SKM-1 (cell line): ENCODE results near the gene VSIG8.
"Not testable (repeated sequence)": the region's sequence is repeated elsewhere in the genome, so short reads cannot be mapped to it uniquely, and the experiment has no call there.

Source experiments
- DNase-seq: peaks from one replicate; lab custom pipeline; 2025; ENCODE audit not compliant: unreplicated experiment; lab: John Stamatoyannopoulos, UW

Gene VSIG8, protein sequence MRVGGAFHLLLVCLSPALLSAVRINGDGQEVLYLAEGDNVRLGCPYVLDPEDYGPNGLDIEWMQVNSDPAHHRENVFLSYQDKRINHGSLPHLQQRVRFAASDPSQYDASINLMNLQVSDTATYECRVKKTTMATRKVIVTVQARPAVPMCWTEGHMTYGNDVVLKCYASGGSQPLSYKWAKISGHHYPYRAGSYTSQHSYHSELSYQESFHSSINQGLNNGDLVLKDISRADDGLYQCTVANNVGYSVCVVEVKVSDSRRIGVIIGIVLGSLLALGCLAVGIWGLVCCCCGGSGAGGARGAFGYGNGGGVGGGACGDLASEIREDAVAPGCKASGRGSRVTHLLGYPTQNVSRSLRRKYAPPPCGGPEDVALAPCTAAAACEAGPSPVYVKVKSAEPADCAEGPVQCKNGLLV

DNA sequence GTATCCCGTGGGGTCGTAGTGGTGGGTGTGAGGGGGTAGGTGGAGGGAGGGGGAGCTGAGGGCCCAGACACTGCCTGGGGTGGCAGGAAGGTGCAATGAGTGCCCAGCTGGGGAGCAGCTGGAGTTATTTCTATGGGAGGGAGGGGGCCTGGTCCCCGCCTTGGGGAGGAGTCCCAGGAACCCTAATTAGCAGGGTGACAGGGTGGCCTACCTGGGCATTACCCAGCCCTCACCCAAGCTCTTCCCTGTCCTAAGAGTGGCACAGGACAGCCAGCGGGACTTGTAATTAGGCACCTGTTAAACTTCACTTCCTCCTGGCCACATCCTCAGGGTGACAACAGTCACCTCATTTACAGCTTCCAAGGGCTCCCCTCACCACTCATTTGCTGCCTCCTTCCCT lies at the start of gene VSIG8:
Gene VSIG8, minus strand, starts transcription at position 101 of the 400 bp plus-strand sequence. CDS start 136 bp downstream, outside the sequence.
- no peak for DNase-seq

DNA sequence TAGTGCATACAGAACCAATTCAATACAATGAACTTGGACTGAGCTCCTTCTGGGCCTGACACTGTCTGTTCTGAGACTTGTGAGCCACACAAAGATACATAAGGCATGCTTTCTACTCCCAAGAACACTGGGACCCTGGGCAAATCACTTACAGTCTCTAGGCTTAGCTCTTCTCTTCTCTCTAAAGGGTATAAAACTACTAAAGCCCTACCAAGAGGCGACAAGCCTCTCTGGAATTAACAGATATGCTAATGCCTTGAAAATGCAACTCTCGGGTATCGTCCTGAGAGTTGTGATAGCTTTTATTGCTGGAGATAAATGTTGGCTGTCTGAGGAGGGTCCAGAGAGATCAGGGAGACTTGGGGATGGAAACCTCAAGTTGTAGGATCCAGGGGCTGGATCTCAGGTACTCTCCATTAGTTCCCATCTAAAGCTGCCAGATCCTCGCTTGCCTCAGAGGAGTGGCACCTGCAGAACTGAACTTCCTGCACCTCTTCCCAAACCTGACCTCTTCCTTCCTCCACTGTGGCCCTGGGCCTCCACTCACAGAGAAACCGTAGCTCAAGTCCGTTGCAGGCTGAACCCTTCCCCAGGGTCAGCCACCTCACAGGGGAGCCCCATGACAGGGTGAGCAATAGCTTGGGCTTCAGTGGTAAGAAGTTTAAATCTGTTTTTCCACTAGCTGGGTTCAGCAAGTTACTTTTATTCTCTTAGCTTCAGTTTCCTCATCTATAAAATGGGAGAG lies 49.0 kb upstream of the VSIG8 start:
- DNase-seq, result peak; percentile 74

DNA sequence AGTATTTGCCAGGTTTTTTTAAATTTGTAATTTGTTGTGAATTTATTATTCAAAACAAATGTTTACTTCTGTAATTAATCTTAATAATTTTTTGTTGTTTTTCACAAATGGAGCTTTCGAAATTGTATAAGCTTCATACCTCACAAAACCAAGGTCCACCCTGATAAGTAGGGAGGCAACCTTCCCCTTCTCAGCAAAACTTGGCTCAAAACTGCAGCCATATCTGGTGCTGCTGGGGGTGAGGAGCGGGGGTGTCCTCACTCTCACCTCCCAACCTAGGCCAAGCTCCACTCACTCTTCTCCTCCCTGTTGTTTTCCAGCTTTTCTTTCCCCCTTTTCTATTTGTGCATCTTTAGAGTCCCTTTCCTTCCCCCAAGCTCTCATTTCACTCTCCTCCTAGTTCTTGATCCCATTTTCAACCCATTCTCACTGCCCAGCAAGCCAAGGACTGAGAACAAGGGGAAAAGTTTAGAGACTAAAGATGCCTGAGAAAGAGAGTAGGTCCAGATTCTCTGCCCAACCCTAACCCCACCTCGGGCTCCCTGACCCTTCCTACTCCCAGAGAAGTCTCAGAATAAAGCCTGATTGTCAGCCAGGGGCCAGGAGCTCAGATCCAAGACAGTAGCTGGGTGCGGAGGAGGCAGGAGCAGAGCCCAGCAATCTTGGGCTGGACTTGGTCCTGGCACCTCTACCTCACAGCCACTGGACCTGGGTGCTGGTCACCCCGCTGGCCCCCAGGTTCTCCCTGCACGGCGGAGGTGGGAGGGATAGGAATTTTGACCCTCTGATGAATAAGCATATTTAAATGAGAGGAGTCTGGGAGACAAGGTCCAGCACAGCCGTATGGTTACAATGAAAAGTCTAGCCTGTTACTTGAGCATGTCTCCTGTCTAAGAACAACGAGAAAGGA lies 45.8 kb upstream of the VSIG8 start:
- DNase-seq, result no peak

DNA sequence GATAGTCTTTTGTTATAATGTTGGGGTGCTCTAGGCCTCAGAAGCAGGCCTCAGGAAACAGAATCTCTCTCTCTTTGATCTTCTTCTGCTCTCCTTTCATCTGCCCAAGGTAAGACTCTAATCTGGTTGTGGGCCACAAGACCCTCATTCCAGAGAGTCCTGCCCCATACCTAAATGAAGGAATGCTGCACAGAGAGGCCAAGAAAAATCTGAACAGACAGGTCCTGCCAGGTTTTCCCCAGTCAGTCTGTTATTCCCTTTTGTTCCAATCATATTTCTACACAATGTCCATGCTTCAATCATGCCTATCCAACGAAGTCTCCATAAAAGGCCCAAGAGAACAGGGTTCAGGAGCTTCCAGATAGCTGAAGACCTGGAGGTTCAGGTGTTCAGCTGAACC lies 44.5 kb upstream of the VSIG8 start:
- no peak for DNase-seq

DNA sequence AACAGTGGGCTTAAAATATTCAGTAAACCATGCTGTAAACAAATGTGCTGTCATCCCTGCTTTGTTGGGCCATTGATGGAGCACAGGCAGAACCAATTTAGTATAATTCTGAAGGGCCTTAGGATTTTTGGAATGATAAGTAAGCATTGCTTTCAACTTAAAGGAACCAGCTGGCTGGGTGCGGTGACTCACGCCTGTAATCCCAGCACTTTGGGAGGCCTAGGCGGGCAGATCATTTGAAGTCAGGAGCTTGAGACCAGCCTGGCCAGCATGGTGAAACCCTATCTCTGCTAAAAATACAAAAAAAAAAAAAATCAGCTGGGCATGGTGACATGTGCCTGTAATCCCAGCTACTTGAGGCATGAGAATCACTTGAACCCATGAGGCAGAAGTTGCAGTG lies 41.6 kb upstream of the VSIG8 start:
- DNase-seq, result not testable (repeated sequence)

DNA sequence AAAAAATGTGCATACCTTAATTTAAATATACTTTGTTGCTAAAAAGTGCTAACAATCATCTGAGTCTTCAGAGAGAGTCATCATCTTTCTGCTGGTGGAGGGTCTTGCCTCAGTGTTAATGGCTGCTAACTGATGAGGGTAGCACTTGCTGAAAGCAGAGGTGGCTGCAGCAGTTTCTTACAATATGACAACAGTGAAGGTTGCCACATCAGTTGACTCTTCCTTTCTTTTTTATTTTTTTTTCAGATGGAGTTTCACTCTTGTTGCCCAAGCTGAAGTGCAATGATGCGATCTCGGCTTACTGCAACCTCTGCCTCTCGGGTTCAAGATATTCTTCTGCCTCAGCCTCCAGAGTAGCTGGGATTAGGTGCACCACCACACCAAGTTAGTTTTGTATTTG lies 40.1 kb upstream of the VSIG8 start:
- DNase-seq, result no peak

DNA sequence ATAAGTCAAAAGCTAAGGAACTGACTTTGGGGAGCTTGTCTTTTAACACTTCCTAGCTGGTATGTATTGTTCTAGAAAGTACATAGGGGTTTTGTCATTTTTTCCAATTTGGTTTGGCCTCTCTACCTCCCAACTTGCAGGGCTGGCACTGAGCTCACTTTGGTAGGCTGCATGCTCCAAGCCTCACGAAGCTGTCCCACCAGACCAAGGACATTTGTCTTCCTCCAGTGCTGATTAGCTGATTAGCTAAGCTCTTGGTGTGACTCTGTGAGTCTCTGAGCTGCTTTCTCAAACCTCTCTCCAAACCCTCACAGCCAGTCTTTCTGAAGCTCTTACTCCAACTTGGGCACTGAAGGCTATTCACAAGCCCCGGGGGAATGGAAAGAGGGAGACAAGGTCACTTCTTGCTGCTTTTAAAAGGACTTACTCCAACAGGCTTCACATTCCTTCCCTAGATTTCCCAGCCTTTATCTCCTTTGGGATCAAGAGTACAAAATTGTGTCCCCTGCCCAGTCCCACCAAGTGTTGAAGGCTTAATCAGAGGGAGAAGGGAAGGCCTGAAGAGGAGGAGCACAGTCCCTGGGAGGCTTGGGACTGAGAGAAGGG lies 38.4 kb upstream of the VSIG8 start:
- no peak for DNase-seq

DNA sequence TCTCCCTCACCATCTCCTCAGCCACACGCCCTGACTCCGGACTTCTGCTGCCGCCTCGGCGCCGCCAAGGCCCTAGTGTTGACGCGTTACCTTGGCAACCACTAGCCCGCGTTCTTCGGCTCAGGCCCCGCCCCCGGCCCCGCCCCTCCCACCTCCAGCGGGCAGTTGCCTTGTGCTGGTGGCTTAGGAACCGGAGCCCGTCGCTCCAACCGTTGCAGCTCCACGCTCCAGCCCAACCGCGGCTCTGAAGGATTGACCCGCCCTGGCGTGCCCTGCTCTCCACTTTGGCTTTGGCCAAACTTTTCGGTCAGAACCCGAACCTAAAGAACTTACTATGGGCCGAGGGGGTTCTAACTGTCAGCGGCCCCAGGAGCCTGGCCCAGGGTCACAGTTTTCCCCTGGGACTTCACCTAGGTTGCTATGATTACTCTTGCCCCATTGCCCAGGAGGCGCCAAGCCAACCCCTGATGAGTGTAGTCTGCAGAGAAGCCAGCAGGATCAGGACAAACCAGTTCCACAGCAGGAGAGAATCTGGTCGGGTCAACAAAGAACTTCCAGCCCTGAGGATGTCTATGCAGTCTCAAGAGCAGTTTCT lies 37.7 kb upstream of the VSIG8 start, which contains the start of gene CFAP45:
Gene CFAP45, minus strand, starts transcription at position 80 of the 595 bp plus-strand sequence. Its CDS starts 67 bp downstream, at position 13.
- DNase-seq, result no peak

DNA sequence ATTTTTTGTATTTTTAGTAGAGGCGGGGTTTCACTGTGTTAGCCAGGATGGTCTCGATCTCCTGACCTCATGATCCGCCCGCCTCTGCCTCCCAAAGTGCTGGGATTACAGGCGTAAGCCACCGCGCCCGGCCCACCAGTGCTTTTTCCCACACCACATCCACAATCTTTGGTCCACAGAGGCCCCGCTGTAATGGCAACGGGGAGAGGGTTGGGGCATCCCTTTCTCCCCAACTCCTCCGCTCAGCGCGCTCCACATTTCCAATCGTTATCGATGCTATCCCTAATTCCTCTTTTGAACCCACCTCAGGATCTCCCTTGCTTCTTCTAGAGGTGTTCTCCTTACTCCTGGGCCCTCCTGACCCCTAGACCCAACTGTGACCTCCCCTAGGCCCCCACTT lies 37.2 kb upstream of the VSIG8 start:
- DNase-seq, result not testable (repeated sequence)

DNA sequence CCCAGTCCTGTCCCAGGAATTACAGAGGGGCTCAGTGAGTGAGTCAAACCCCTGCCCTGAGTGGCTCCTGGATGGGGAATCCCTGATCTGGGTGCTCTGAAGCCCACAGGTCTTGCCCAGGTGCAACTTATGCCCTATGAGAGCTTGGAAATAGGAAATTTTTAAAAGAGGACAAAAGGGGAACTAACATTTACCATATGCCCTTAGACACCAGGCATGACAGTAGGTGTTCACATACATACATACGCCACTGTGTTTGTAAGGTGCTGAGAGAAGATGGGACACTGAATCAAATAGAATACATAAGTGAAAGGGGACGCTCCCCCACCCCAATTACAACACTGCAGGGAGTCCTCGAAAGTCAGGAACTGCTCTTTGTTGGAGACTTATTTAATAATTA lies 36.1 kb upstream of the VSIG8 start:
- no peak for DNase-seq

DNA sequence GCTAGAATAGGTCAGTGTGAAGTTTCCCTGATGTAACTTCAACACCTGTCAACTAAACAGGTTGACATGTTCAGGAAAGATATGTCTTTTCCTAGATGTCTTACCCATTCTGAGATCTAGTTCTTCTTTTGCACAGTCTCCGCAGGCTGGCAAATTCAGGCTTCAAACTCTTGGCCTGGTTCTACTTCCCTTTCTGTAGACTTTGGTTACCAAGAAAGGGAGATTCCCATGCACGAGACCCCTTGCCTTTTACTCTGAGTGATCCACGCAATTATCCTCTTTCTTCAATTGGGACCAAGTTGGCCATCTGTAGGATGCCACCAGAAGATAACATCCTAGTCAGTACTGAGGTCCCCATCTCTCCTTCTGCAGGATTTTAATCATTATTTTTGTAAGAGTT lies 35.5 kb upstream of the VSIG8 start:
- DNase-seq, result no peak

DNA sequence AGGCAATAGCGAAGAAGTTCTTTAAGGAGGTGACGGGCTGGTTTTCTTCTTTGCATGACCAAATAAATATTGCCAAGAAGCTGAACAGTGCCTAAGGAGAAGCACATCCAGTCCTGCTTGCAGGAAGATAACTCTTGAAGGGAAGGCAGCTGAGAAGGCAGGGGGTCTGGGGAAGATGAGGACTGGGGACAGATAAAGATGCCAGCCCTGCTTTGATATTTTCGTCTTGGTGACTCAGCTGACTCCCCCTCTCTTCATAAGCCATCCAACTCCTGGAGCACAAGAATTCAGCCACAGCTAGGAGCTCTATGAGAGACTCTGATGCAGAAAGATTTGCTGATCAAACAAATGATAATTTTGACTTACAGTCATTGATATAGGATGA lies 34.1 kb upstream of the VSIG8 start:
- DNase-seq, result no peak

DNA sequence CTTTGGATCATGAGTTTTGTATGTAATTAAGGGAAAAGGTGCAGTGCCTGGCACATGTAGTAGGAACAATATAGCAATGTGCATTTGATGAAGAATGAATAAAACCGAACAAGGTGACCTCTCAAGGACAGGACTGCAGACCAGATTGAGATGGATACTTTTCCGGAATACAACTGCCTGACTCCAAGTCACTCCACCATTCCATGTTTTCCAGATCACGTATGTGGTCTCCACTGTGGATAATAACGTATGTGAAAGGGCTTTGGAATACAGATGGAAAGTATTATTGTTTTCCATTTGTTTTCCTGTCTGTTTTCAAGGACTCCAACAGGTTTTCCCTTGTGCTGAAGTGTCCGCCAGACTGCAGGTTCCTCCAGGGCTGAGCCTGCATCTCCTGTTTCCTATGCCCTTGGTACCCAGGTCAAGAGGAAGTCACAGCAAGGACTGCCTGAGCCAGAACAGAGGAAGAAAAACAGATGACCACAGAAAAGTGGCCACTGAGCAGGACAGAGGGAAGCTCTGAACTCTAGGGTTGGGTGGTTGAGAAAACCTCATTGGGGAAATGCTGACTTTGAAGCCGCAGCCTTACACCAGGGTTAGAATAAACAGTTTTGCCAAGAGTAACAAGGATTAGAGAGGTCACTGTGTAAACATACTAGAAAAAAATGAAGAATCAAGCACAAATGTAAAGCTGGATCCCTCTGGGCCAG lies 33.5 kb upstream of the VSIG8 start:
- DNase-seq, result peak; percentile 64

DNA sequence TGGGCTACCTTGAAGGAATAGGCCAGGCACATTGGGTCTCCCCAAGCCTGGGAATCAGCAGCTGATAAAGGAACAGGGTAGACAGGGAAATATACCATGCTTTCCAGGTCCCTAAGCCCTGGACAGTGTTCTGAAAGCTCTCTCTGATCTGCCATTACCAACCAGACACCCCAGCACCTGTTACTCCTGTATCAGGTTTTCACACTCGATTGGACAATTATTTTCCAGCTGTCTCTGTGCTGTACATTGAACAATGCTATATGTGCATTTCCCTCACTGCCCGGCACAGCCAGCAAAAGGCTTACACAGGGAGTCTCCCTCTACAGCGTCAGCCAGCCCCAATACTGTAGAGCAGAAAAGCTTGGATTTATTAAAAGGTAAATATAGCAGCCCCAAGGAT lies 32.8 kb upstream of the VSIG8 start:
- DNase-seq, result no peak

DNA sequence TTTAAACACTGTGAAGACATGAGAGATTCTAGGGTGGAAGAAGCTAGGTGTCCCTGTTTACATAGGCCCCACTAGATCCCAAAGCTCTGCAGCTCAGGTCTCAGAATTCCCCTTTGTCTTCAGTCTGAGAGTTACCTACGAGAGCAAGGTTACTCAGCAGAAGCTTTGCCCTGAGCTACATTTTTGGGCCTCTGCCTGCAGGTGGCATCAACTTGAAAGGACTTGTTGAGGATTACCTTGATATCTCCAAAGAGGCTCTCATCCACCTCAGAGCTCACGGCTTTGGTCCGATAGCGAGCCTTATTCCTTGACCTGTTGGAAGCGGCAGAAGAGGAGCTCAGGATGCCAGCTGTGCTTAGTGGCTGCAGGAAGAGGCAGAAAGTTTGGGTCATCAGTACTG lies 30.5 kb upstream of the VSIG8 start:
- no peak for DNase-seq

DNA sequence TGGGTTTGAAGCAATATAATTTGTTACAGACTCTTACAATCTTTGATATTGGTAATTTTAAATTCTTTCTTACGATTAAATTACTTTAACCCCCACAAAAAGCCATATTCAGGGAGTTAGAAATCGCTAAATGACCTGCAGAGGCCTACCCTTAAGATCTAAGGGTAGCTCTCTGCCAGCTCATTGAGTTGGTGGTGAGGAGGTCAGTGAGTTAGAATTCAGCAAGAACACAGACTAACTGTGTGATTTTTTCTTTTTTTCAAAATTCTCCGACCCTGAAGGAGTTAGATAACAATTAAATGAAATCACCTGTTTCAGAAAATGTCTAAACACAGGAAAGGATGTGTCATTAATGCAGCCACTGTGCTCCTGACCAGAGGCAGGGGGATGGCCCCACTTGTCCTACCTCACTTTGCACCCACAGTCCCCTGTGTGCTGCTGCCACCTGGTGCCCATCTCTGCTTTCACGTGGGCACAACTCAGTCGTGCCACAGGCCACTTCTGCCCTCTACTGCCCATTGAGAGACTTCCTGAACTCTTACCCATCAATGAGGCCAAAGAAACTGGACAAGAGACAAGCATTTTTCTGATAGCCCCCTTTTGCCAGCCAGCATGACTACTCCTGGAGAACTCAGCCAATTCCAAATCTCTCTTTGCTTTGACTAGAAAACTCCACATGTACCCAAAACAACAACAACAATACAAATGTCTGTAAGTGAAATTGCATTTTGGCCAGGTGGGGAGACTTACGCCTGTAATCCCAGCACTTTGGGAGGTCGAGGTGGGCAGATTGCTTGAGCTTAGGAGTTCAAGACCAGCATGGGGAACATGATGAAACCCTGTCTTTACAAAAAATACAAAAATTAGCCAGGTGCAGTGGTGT lies 29.1 kb upstream of the VSIG8 start:
- DNase-seq, result peak; percentile 85

DNA sequence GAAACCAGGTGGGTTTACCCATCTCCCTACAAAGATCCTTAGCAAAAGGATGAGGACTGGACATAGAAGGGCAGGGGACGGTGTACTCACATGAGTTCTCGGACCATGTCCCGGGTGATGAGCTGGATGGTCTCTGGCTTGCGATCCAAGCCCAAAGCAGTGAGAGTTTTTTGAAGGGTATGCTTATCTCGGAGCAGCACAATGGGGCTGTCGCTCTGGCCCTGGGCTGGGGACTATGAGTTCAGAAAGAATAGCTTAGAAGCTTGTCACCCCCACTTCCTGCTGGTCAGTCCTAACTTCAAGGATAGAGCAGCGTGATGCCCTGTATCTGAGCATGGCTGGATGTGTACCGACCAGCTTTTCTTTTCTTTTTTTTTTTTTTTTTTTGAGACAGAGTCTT lies 27.9 kb upstream of the VSIG8 start:
- DNase-seq, result no peak

DNA sequence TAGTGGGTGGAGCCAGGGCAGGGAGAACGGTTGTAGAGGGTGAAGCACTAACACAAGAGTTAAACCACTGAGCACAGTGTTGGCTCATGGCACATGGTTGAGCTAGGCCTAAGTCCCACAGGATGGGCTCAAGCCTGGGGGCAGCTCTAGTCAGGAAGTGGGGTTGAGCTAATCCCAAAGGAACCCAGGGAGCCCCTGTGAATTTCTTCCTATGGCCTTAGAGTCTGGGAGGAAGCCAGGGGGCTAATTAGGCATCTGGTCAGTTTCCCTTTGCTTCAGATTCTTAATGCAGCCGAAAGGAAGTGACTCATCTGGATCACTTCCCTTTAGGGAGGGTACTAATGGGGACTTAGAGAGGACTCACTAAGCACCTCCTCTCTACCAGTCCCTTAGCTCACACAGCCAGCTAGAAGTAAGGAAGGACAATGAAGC lies 27.4 kb upstream of the VSIG8 start:
- peak; percentile 98 for DNase-seq

DNA sequence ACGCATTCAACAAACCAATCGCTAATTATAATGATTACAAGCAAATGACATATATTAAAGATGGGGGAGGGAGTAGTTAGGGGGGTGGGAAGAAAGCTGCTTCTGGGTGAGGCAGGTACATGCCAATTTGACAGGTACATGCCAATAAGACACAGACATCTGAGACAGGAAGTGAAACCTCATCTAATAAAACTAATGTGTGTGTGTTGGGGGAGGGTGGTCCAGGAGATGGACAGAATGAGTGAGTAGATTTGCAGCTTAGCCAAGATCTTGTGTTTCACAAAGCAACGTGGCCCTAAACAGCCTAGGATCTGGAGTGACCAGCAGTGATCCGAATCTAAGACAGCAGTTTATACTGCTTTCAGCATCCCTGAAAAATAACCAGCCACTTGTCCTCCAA lies 26.7 kb upstream of the VSIG8 start:
- no peak for DNase-seq
